ENCODE data around the gene FOXP1. TPM values are rescaled to one million over a fixed set of nuclear protein-coding genes. Genes with fewer than 3 reads are reported as not detected.

FOXP1 gene
- total and polyA plus RNA-seq, 2 of the 13 experiments (the other 11 are each of a cell fraction or from before 2014, with no cell fraction given): 40.4 to 59.0 TPM

GRCh38 chr3:71579935-71580406 lies 3.6 kb downstream of the FOXP1 start (continued):
- TF ChIP-seq SNAPC4 (CRISPR knock-in tag; IDR thresholded peaks at IDR 0.05): no peak
- TF ChIP-seq ZBTB1 (CRISPR knock-in tag; IDR thresholded peaks at IDR 0.05; ENCODE audit: borderline replicate concordance): no peak
- no peak for TF ChIP-seq ZUFSP (CRISPR knock-in tag; IDR thresholded peaks at IDR 0.05; ENCODE audit: borderline replicate concordance)
- TF ChIP-seq KLF15 (CRISPR knock-in tag; IDR thresholded peaks at IDR 0.05; ENCODE audit: borderline replicate concordance): no peak
- no peak for TF ChIP-seq GPBP1L1 (CRISPR knock-in tag; IDR thresholded peaks at IDR 0.05)
- no peak for TF ChIP-seq ZSCAN25 (CRISPR knock-in tag; IDR thresholded peaks at IDR 0.05)
- TF ChIP-seq SRSF4 (IDR thresholded peaks at IDR 0.05; ENCODE audit: low read depth, low read length, poor library complexity, severe bottlenecking): no peak
- no peak for TF ChIP-seq PRDM4 (CRISPR knock-in tag; IDR thresholded peaks at IDR 0.05; ENCODE audit: borderline replicate concordance)
- TF ChIP-seq ZNF766 (CRISPR knock-in tag; IDR thresholded peaks at IDR 0.05; ENCODE audit: borderline replicate concordance): no peak
- TF ChIP-seq ZNF572 (CRISPR knock-in tag; IDR thresholded peaks at IDR 0.05): no peak
- TF ChIP-seq ZBTB38 (CRISPR knock-in tag; IDR thresholded peaks at IDR 0.05): no peak
- TF ChIP-seq ZNF124 (CRISPR knock-in tag; IDR thresholded peaks at IDR 0.05): no peak
- TF ChIP-seq ZNF276 (CRISPR knock-in tag; IDR thresholded peaks at IDR 0.05; ENCODE audit: low read depth): no peak
- TF ChIP-seq TIGD3 (CRISPR knock-in tag; IDR thresholded peaks at IDR 0.05; ENCODE audit: borderline replicate concordance): no peak
- no peak for TF ChIP-seq ZNF468 (CRISPR knock-in tag; IDR thresholded peaks at IDR 0.05)
